Measurements from ENCODE around the gene UBN1.

UBN1 gene

DNA sequence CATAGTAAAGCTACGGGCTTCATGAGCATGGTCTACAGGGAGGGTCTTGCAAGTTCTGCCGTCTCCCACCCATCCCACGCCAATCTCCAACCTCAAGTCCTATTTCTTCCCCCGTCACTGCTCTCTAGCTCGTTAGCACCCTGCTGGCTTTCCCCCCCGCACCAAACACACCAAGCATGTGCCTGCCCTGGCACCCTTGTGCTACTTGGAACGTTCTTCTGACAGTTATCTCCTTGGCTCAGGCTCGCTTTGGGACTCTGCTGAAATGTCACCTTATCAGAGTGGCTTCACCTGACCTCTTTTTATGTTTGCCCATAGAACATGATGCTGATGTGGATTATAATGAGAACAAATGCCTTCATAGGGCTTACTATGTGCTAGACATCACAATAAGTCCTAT is 22.1 kb upstream of the UBN1 start:
- no peak for DNase-seq

DNA sequence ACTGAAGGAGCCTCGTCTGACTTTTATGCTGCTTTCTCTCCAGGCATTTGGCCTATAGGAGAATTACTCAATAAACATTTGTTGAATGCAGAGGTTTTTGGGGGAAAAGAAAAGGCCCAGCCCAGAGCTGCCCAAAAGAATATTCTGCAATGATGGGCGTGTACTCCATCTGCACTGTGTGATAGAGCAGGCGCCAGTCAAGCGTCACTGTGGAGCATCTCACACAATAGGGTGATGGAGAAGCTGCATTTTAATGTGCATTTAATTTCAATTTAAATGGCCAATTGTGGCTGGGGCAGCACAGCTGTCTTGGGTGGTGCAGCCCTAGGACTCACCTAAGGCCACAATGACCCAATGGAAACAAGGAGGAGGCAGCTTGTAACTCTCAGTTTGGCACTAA is 20.8 kb upstream of the UBN1 start:
- DNase-seq: no peak

DNA sequence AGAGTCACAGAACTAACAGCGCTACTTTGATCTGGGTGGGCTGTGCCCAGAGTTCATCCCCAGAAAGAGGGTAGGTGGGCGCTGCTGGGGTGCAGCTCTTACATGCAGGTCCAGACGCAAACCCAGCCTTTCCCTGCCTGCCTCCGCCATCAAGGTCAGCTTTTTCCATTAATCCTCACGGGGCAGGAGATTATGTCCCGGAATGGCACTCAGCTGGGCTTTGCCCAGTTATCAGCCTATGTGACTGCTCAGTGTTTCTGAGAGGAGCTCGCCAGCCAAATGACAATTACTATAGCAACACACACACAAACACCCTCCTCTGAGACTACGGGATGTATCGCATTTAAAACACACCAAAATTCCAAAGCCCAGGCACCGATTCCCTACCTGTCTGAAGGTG is 20.3 kb upstream of the UBN1 start:
- no peak for DNase-seq

GRCh38 chr16:4828567-4829321 is 18.5 kb upstream of the UBN1 start:
- DNase-seq: no peak

- no peak for DNase-seq
Measured at GRCh38 chr16:4830408-4830807, 16.9 kb upstream of the UBN1 start.

DNA sequence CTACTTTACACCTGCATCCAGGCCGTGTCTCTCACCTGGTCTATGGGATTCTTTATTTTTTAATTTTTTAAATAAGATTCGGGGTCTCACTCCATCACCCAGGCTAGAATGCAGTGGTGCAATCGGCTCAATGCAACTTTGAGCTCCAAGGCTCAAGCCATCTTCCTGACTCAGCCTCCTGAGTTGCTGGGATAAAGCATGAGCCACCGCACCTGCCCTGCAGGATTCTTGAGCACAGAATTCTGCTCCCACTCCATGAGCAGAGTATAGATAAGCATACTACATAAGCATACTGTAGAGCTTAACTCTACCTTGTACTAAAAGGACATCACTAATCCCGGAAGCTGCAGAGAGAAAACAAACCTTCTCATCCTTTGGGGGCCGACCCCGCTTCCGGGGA is 15.7 kb upstream of the UBN1 start:
- DNase-seq: no peak

- no peak for DNase-seq
Measured at GRCh38 chr16:4832698-4833343, 14.5 kb upstream of the UBN1 start.

DNA sequence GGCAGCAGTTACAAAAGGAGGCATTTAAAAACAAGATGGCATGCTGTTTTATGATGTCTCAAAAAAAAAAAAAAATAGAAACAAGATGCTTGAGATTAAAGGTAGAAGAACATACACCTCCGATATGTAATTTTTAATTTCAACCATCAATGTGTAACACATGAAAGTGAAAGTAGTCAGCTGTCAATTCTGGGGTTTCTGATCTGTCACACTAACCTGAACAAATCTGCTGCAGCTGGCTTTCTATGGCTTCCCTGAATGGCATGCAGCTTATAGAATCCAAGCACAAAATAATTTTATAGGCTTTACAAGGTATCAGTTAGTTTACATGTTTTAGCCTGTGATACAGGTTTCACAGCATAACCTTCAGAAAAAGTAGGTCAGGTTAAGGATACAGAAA is 13.7 kb upstream of the UBN1 start:
- no peak for DNase-seq

GRCh38 chr16:4836727-4837126 is 10.6 kb upstream of the UBN1 start:
- no peak for DNase-seq

GRCh38 chr16:4837733-4838501 is 9.4 kb upstream of the UBN1 start:
- DNase-seq: no peak

DNA sequence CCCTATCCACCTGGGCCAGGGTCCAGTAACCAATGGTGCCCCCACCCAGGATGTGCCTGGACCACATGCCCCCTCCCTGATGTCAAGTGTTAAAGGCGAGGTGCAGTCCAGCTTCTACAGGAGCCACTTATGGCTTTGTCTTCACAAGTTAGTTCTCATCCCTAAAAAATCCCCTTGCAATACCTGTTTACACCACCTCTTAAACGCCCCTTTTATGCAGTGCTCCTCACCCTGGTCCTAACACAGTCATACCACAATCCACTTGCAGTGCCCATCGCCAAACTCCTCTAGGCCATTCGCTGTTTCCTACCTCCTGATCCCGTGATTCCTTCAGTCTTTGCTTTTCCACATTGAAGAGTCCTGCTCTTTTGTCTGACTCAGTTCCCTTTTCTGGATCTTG is 7.3 kb upstream of the UBN1 start:
- no peak for DNase-seq

- no peak for DNase-seq
Measured at GRCh38 chr16:4840984-4841383, 6.3 kb upstream of the UBN1 start.

DNA sequence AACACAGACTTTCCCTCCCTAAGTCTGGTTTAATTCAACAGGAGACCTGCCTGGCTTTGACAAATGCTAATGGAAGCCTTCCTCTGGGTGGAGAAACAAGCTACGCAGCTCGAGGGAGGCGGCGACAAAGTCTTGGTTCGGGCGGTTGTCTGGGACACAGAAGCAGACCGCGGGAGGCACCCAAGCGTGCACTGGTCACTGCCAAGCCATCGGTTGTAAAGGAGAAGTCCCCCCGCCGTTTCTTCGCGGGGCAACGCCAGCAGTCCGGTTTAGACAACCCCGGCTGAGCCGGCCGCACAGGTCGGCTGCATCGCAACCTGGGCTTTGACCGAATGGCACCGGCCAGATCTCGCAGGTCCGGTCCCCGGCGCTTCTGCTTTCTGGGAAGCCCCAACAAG is 779 bp upstream of the UBN1 start:
- DNase-seq: no peak

GRCh38 chr16:4847774-4848587 is 700 bp downstream of the UBN1 start:
- no peak for DNase-seq

GRCh38 chr16:4850211-4850610 is 2.9 kb downstream of the UBN1 start:
- DNase-seq: no peak

DNA sequence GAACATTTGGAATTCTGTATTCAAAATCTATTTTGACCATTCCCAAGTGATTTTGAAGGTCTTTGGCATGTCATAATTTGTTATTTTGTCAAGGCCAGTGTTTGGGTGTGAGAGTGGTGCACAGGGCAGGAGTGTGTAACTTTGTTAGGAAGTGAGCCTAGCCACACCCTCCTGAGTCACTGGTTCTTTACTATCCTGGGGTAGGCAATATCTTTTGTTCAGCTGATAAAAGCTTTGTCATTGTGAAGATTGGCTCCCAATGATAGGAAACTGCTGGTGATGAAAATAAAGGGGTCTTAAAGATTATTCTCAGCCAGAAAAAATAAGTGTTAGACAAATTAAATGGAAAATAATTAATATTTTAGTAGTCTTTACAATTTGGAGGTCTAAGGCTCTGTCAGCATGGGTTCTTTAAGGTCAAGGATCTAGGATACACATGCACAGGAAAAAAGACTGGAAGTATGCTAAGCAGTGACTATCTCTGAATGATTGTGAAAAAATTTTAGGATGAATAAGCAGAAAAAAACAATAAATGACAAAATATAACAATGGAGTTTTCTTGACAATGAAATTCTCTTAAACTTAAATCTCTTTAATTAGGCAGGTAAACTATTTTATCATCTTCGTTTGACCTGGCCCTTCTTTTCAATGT is 5.1 kb downstream of the UBN1 start:
- no peak for DNase-seq

- no peak for DNase-seq
Measured at GRCh38 chr16:4855371-4855770, 8.1 kb downstream of the UBN1 start.

DNA sequence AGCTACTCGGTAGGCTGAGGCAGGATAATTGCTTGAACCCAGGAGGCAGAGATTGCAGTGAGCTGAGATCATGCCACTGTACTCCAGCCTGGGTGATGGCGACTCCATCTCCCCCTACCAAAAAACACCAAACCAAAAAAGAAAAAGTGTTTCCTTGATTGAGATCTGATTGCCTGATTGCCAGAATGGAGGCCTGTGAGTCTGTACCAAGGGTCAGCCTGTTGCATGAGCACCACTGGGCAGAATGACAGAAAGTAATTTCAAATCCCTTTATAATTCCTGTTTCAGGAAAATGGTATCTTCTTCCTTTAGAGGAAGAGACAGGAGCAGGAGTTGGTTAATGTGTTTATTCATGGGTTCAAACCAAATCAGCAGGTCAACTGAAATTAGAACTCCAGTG is 8.5 kb downstream of the UBN1 start:
- DNase-seq: no peak

- no peak for DNase-seq
Measured at GRCh38 chr16:4859190-4859899, 12.1 kb downstream of the UBN1 start.

DNA sequence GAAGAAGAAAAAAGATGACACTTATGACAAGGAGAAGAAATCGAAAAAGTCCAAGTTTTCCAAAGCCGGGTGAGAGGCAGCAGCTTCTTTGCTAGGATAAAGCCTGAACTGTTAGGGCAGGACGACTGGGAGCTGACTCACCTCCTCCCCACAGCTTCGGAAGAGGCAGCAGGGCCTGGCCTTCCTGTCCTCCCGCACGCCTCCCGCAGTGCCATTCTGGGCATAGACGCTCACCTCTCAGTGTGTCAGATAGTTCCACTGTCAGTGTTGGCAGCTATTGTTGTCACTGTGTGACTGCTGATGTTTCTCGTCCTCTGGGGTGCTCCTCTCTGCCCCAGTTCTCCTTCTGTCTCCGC is 12.6 kb downstream of the UBN1 start:
- no peak for DNase-seq

DNA sequence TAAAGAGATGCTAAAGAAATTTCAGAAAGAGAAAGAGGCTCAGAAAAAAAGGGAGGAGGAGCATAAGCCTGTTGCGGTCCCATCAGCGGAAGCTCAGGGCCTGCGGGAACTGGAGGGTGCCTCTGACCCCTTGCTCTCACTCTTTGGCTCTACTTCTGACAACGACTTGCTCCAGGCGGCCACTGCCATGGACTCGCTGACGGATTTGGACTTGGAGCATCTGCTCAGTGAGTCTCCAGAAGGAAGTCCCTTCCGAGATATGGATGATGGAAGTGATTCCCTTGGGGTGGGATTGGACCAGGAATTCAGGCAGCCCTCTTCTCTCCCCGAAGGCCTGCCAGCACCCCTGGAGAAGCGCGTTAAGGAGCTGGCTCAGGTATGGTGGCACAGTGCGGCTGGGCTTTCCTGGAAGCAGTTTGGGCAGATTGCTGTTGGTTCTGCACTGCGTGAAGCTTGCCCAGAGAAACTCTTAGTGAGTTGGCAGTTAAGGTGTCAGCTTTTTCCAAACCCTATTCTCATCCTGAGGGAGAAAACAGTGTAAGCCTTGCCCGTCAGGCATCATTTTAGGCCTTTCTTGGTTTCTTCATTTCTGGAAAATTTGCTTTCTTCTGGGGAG is 13.6 kb downstream of the UBN1 start:
- DNase-seq: no peak

DNA sequence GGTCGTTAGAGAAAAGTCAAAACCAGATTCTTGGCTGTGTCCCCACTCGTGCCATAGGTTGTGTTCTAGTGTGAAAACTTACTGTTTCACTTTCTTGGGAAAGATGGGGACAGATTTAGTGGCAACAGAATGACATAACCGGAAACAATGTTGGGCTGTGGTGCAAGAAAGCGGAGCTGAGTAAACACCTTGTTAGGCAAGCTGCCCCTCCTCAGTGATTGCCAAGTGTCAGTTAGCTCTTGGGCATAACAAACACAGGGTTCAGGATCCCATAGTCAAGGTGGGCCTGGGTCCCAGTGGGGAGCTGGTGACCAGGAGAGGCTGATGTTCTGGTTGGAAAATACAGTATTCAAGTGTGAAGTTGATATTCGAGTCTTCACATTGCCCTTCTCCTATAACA is 15.4 kb downstream of the UBN1 start:
- no peak for DNase-seq

Measured in DMS 273 treated with DMSO at 0.1 percent for 48 hours (cell line).